Common myeloid progenitor, CD34-positive (primary cell): ENCODE data around the gene CALM1.

Experiments used
- CTCF ChIA-PET: fragments of 350-600 bp; sonication (Branson Sonifier 250); formaldehyde crosslinking; loops from one replicate; lab custom pipeline; 2021; ENCODE audit warnings: antibody characterized with exemption; lab: Charles Lee
- POLR2A ChIA-PET: fragments of 350-600 bp; sonication (Branson Sonifier 250); formaldehyde crosslinking; loops from one replicate; lab custom pipeline; 2021; ENCODE audit warnings: antibody characterized with exemption; lab: Charles Lee
- DNase-seq, 3 donors: peaks; one replicate each; pipeline versions ENCODE4 v3.0.0 to v3.0.0-alpha.2; 2013
- H3K27ac ChIP-seq, 2 experiments: 1 replicate in 1 of 2; 2 replicates in 1 of 2; pipeline ENCODE4 v1.7.0; 2013; ENCODE audit warnings: inconsistent platforms in 2 of 2, low read length in 2 of 2, mild to moderate bottlenecking in 2 of 2, low read depth in 1 of 2, moderate library complexity in 1 of 2; ENCODE audit not compliant: severe bottlenecking in 2 of 2, insufficient read depth in 1 of 2, poor library complexity in 1 of 2
- H3K27me3 ChIP-seq, 5 experiments: replicated peaks in 2 of 5; 1 replicate in 3 of 5; 2 replicates in 2 of 5; pipeline versions ENCODE4 v1.6.1 to v1.7.0; 2013; ENCODE audit warnings: low read length in 4 of 5, mild to moderate bottlenecking in 2 of 5, moderate library complexity in 2 of 5, inconsistent platforms in 1 of 5; ENCODE audit not compliant: insufficient read depth in 5 of 5, control insufficient read depth in 4 of 5
- H3K36me3 ChIP-seq, 4 experiments: 1 replicate in 2 of 4; 2 replicates in 2 of 4; pipeline versions ENCODE4 v1.6.1 to v1.7.0; 2013; ENCODE audit warnings: low read length in 3 of 4, control low read depth in 1 of 4, mild to moderate bottlenecking in 1 of 4; ENCODE audit not compliant: control insufficient read depth in 4 of 4, insufficient read depth in 4 of 4
- H3K4me1 ChIP-seq, 4 experiments: 1 replicate in 3 of 4; 2 replicates in 1 of 4; pipeline versions ENCODE4 v1.6.1 to v1.7.1; 2013; ENCODE audit warnings: low read length in 3 of 4, mild to moderate bottlenecking in 3 of 4, control low read depth in 1 of 4, inconsistent platforms in 1 of 4, moderate library complexity in 1 of 4; ENCODE audit not compliant: control insufficient read depth in 4 of 4, insufficient read depth in 4 of 4; ENCODE audit errors: control extremely low read depth in 1 of 4
- H3K4me3 ChIP-seq, 7 experiments: 1 replicate in 4 of 7; 2 replicates in 3 of 7; pipeline versions ENCODE4 v1.5.1 to v1.7.0; 2013; ENCODE audit warnings: mild to moderate bottlenecking in 7 of 7, low read length in 6 of 7, moderate library complexity in 6 of 7, inconsistent platforms in 2 of 7, low read depth in 2 of 7, control low read depth in 1 of 7; ENCODE audit not compliant: insufficient read depth in 4 of 7, control insufficient read depth in 1 of 7; ENCODE audit errors: extremely low read depth in 1 of 7
- H3K9me3 ChIP-seq, 5 experiments: 1 replicate in 4 of 5; 2 replicates in 1 of 5; pipeline versions ENCODE4 v1.6.1 to v1.7.1; 2013; ENCODE audit warnings: low read length in 4 of 5, mild to moderate bottlenecking in 2 of 5, inconsistent platforms in 1 of 5, low read depth in 1 of 5, moderate library complexity in 1 of 5; ENCODE audit not compliant: control insufficient read depth in 4 of 5, insufficient read depth in 2 of 5; ENCODE audit errors: control extremely low read depth in 1 of 5
- WGBS: methylation state at CpG from one replicate; pipeline ENCODE4 v1.1.5; 2013; ENCODE audit not compliant: insufficient coverage; 5-methylcytosine and 5-hydroxymethylcytosine counted together

Gene CALM1

DNA sequence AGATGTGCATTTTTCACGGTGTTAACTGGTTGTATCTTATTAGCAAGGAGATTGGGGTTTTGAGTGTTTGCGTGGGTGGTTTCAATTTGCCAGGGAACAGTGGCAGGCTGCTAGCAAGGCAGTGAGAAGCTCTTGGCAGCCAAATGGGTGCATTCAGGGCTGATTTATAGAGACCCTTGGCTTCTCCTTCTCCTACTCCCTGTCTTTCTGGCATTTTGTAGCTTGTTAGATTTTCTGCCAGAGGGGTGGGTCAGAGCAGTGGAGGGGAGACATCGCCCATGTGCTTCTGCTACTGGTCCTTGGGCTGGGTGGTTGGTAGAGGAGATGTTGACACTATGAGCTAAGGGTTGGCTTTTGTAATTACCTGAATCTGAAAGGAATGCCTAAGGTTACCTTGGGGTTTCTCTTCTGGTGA, 9.6 kb downstream of the CALM1 start:
- Histone ChIP-seq H3K4me1 (peaks cover 9 to 18% (median 12%) of the 10 kb centered on the region in 4 experiments), H3K9me3 (no peaks in the 10 kb centered on the region), H3K27me3 (no peaks in the 10 kb centered on the region), H3K27ac (no peak overlapping the region), H3K4me3 (no peak overlapping the region), H3K36me3 (peaks cover 22 to 53% (median 42%) of the 10 kb centered on the region in 4 experiments)
- ChIA-PET CTCF (interaction anchor here (0.9 to 1.2 kb wide), 2 partner anchors 12 to 38 kb away, joined by 3 read pairs; no protein-coding TSS in a partner anchor), POLR2A (interaction anchor here (0.6 to 0.9 kb wide), 2 partner anchors 94 to 121 kb away, joined by 3 read pairs; no protein-coding TSS in a partner anchor)
- no peak for DNase-seq
- WGBS = 100% methylated on average over 2 of the region's 3 CpGs

DNA sequence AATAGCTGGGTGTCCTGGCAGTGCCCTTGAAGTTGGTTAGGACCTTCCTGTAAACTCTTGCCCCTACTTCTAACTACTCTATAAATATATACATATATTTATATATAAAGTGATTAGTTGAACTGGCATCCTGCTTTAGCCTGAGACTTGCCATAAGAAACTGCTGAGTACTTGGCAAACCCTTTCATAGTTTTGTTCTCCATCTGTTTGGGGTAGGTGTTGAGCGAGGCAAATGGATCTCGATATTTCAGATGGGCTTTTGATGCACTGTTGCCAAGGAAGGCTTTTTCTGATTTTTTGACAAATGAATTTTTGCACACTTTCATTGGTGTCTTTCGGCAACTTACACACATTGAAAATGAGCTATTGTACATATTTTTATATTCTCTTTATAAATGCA, 10.4 kb downstream of the CALM1 start:
- ChIA-PET CTCF (no interaction called here), POLR2A (no interaction called here)
- Histone ChIP-seq H3K4me3 (no peak overlapping the region), H3K9me3 (no peaks in the 10 kb centered on the region), H3K4me1 (peaks cover 4 to 10% (median 8%) of the 10 kb centered on the region in 4 experiments), H3K27ac (no peak overlapping the region), H3K36me3 (peaks cover 22 to 48% (median 37%) of the 10 kb centered on the region in 4 experiments), H3K27me3 (no peaks in the 10 kb centered on the region)
- WGBS = no CpG with 5 or more reads among the region's 3 CpGs
- no peak for DNase-seq

DNA sequence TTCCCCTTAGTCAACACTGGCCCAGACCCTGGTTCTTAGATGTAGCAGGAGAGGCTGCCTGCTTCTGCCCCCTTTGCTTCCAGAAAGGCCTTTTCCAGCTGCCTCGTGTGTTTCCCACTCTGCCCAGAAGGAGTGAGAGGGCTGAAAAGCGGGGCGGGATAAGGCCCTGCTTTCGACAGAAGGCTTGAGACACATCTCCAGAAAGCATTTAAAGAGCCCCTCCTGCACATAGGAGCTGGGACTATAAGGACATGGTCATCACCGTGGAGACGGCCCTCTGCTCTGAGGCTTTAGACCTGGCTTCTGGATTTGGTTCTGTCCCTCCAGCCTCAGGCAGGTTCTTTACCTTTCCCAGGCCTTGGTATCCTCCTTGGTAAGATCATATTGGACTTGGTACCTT, 11.9 kb downstream of the CALM1 start:
- CTCF ChIA-PET = interaction anchor here (1.2 to 2.5 kb wide), 2 partner anchors 9 to 10 kb away, joined by 3 to 13 read pairs; no protein-coding TSS in a partner anchor
- POLR2A ChIA-PET = no interaction called here
- Histone ChIP-seq H3K4me1 (no peaks in the 10 kb centered on the region), H3K27ac (no peak overlapping the region), H3K4me3 (no peak overlapping the region), H3K36me3 (peaks cover 18 to 33% (median 28%) of the 10 kb centered on the region in 4 experiments), H3K27me3 (no peaks in the 10 kb centered on the region), H3K9me3 (no peaks in the 10 kb centered on the region)
- DNase-seq = no peak
- WGBS = 95% methylated on average over 6 of the region's 6 CpGs

DNA sequence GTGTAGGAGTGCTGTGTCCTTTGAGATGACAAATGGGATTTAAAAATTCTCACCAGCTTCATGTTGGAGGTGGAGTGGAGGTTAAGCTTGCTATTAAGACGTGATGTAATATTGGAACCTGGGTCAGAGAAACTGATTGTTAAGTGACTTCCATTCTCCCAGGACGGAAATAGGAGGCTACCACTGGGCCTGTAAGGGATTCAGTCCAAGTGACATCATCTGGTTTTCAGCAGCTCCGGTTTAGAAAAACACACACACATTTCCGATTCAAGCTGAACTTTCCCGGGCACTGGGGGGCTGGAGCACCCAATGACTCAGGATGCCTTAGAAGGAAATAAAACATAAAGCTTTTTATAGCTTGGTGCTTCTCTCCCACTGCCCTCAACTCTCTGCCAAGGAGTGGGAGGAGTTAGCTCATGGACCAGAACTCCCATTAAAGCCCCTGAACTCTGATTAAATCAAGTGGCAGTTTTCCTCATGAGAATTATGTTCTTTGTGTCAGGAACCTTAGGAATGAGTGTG, 12.4 kb downstream of the CALM1 start:
- CTCF ChIA-PET = interaction anchor here (1.2 to 2.5 kb wide), 2 partner anchors 9 kb away, joined by 3 to 13 read pairs; no protein-coding TSS in a partner anchor
- POLR2A ChIA-PET = no interaction called here
- no peak for DNase-seq
- H3K4me3 ChIP-seq = no peak overlapping the region
- H3K36me3 ChIP-seq = peaks cover 12 to 28% (median 25%) of the 10 kb centered on the region in 4 experiments
- H3K9me3 ChIP-seq = no peaks in the 10 kb centered on the region
- no peaks in the 10 kb centered on the region for H3K4me1 ChIP-seq
- H3K27ac ChIP-seq = no peak overlapping the region
- WGBS = 93% methylated on average over 5 of the region's 5 CpGs
- H3K27me3 ChIP-seq = no peaks in the 10 kb centered on the region

DNA sequence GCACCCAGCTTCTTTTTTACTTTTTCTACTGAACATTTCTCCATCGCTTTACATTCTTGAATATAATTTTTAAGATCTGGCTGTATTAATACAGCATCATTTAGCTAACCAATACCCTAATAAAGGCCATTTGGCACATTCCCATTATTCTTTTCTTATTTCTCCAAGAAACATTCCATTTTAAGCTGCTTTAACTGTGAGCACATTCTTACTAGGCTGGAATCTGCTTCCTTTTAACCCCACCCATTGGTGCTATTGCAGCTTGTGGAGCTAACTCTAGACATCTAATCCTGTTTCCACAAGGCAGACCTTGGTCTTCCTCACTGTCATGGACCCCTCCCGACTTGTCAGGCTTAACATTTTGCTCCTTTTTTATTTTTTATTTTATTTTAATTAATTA, 15.2 kb downstream of the CALM1 start:
- Histone ChIP-seq H3K27me3 (no peaks in the 10 kb centered on the region), H3K4me1 (peaks cover 0 to 3% (median 0%) of the 10 kb centered on the region in 4 experiments), H3K4me3 (no peak overlapping the region), H3K36me3 (peaks cover 0 to 4% (median 2%) of the 10 kb centered on the region in 4 experiments), H3K9me3 (no peaks in the 10 kb centered on the region), H3K27ac (no peak overlapping the region)
- WGBS = no CpG with 5 or more reads among the region's 2 CpGs
- ChIA-PET CTCF (interaction anchor here (0.7 to 1.6 kb wide), 2 partner anchors 12 to 188 kb away, joined by 3 to 9 read pairs; no protein-coding TSS in a partner anchor), POLR2A (no interaction called here)
- DNase-seq = no peak

DNA sequence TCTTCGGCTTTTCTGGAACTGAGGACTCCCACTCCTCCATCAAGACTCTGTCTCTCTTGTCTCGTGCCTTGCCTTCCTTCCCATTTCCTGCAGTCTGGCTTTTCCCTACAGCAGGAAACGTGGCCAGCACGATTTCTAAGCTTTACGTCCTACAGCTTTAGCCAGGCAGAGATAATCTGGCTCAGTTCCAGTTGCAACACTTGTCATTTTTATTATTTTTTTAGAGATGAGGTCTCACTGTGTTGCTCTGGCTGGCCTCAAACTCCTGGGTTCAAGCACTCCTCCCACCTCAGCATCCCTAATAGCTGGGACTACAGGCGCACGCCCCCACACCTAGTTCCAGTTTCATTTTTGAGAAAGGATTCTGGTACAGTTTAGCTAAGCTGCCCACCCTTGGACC, 19.9 kb downstream of the CALM1 start:
- Histone ChIP-seq H3K27ac (no peak overlapping the region), H3K4me1 (peaks cover 0 to 3% (median 0%) of the 10 kb centered on the region in 4 experiments), H3K9me3 (peaks cover 0 to 2% (median 0%) of the 10 kb centered on the region in 5 experiments), H3K27me3 (no peaks in the 10 kb centered on the region), H3K36me3 (no peaks in the 10 kb centered on the region), H3K4me3 (no peak overlapping the region)
- POLR2A ChIA-PET = interaction anchor here (0.6 kb wide), 1 partner anchor 215 kb away, joined by 4 read pairs; no protein-coding TSS in a partner anchor
- CTCF ChIA-PET = interaction anchor here (1.6 kb wide), 1 partner anchor 13 kb away, joined by 3 read pairs; no protein-coding TSS in a partner anchor
- DNase-seq = no peak
- WGBS = 35% methylated on average over 4 of the region's 7 CpGs

DNA sequence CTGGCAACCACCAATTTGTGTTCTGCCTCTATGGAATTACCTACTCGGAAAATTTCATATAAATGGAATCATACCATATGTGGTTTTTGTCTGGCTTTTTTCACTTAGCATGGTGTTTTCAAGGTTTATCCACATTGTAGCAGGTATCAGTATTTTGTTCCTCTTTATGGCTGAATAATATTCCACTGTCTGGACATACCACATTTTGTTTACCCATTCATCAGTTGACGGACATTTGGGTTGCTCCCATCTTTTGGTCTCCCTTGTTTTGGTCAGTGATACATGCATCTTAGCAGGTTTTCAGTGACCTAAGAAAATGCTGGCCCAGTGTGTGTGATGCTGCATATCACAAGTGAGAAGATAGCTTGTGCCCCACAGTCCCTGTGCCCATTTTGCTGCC, 21.2 kb downstream of the CALM1 start:
- no peak overlapping the region for H3K4me3 ChIP-seq
- POLR2A ChIA-PET = no interaction called here
- H3K4me1 ChIP-seq = peaks cover 0 to 3% (median 0%) of the 10 kb centered on the region in 4 experiments
- H3K36me3 ChIP-seq = no peaks in the 10 kb centered on the region
- 100% methylated on average over 1 of the region's 2 CpGs for WGBS
- H3K9me3 ChIP-seq = peaks cover 0 to 2% (median 0%) of the 10 kb centered on the region in 5 experiments
- H3K27me3 ChIP-seq = no peaks in the 10 kb centered on the region
- CTCF ChIA-PET = interaction anchor here (1.0 to 1.2 kb wide), 3 partner anchors 9 to 18 kb away, joined by 3 to 4 read pairs (median 3); no protein-coding TSS in a partner anchor
- H3K27ac ChIP-seq = no peak overlapping the region
- DNase-seq = no peak
